Stimulated activated CD4-positive, alpha-beta T cell treated with anti-CD3 and anti-CD28 coated beads, Interleukin-4, amount 100 ng/mL, for 24 hours (primary cell): ENCODE data around the gene CSF2.
"Not testable (repeated sequence)": the region's sequence is repeated elsewhere in the genome, so short reads cannot be mapped to it uniquely, and the experiment has no call there.

Source experiments
- DNase-seq: peaks from one replicate; pipeline ENCODE4 v3.0.0-alpha.2; 2020

Gene CSF2

DNA sequence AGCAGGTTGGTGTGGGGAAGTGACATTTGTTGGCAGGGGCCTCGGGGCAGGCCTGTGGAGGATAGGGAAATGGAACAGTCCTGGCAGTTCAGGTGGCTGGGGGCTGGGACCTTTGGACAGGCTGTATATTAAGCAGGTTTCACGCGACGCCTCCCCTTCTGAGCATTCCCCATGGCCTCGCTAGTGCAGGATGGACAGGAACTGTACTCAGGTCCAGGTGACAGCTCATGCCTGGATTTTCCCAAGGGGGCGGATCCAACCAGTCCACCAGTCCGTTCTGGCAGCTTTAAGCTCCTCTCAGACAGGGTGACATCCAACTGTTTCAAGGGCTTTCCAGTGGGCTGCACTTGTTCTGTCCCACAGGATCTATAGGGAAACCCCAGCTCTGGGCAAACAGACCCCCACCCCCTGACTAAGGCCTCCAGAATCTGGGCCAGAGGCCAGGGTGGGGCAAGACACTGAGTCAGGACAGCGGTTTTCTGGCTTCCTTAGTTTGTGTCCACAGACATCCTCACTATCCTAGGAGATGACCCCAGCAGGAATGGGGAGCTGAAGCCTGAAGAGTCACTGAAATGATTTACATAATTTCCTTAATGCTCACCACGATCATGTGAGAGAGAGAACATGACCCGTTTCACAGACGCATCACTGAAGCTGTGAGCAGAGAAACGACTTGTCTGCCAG lies 20.9 kb downstream of the CSF2 start:
- DNase-seq = no peak

GRCh38 chr5:132095077-132095410 lies 21.5 kb downstream of the CSF2 start:
- DNase-seq = no peak

- no peak for DNase-seq
Measured at GRCh38 chr5:132095424-132095972, 21.9 kb downstream of the CSF2 start.

DNA sequence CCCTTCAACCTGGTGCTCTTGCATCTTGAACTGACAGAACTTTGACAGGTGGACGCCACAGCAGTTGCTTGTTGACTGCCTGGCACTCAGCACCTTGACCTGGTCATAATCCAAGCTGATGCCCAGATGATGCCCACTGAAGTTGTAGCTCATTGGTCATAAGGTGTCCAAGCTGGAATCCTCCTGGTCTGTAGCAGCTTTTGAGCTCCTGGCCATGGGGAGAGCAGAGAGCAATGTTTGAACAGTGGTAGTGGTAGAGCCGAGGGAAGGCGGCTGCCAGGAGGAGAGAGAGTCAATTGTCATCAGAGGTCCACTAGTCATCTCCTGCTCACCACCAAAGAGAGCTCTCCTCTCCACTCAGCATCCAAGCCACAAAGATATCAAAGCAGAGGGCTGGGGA lies 23.3 kb downstream of the CSF2 start:
- no peak for DNase-seq

GRCh38 chr5:132098151-132098594 lies 24.6 kb downstream of the CSF2 start:
- DNase-seq = peak; percentile 57

GRCh38 chr5:132098621-132099020 lies 25.0 kb downstream of the CSF2 start:
- no peak for DNase-seq

- peak; percentile 83 for DNase-seq
Measured at GRCh38 chr5:132099076-132099748, 25.6 kb downstream of the CSF2 start.

GRCh38 chr5:132099905-132100304 lies 26.3 kb downstream of the CSF2 start:
- peak; percentile 4 for DNase-seq

GRCh38 chr5:132100672-132101261 lies 27.2 kb downstream of the CSF2 start:
- DNase-seq = peak; percentile 44

DNA sequence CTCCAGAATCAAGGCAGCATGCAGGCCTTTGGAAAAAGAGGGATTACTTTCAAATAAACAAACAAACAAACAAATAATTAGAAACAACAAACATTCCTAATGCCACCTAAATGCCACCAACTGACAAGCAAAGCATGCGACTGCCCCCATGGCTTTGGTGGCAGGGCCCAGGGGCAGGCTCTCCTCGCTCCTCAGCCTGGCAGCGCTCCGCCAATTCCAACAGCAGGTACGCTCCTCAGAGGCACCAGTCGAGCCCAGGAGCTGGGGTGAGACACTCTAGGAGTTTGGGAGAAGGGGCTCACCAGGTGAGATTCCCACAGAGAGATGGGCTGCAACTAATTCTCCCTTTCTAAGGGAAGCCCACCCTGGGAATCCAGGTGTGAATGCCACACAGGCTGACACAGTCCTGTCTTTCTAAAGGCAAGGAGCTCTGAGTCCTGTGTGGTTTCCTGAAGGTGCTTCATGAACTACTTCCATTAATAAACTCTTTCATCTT lies 27.8 kb downstream of the CSF2 start:
- DNase-seq = no peak

- DNase-seq = peak; percentile 63
Measured at GRCh38 chr5:132102101-132102701, 28.6 kb downstream of the CSF2 start.

GRCh38 chr5:132102944-132103331 lies 29.3 kb downstream of the CSF2 start:
- DNase-seq = peak; percentile 4

- peak; percentile 82 for DNase-seq
Measured at GRCh38 chr5:132103332-132103951, 29.9 kb downstream of the CSF2 start.

DNA sequence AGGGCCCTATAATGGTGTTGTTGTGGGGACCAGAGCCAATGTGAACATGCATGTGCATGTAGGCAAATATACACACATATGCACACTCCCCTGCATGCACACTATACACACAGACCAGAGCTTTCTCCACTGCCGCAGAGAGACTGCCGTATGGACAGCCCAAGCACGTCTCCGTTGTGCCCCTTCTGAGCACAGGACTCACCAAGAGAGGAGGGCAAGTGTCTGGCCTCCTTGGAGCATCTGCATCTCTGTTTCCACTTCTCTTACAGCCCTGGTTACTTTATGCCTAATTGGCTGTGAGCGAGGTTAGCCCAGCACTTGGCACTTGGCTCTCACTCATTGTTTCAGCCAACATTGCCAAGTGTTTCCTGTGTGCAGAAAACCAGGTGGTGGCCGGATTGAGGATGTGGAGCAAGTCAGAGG lies 30.4 kb downstream of the CSF2 start:
- DNase-seq = no peak

- no peak for DNase-seq
Measured at GRCh38 chr5:132104556-132104955, 31.0 kb downstream of the CSF2 start.

DNA sequence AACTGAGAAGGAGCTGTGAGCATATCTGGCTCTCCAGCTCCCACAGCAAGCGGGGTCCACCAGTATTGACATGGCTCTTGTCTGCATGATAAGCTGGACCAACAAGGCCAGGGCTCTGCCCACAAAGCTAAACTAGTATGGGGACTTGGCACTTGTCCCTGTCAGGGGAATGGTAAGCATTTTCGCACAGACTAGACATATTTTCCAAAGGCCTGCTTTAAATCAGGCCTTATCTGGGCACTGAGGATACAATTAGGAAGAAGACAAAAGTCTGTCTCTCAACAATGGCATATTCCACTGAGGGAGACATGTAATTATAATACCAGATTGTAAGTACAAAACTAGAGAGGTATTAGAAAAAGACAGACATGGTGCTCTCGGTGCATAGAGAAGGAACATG lies 32.1 kb downstream of the CSF2 start:
- no peak for DNase-seq

DNA sequence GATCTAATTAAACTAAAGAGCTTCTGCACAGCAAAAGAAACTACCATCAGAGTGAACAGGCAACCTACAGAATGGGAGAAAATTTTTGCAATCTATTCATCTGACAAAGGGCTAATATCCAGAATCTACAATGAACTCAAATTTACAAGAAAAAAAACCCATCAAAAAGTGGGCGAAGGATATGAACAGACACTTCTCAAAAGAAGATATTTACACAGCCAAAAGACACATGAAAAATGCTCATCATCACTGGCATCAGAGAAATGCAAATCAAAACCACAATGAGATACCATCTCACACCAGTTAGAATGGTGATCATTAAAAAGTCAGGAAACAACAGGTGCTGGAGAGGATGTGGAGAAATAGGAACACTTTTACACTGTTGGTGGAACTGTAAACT lies 34.9 kb downstream of the CSF2 start:
- DNase-seq = not testable (repeated sequence)

DNA sequence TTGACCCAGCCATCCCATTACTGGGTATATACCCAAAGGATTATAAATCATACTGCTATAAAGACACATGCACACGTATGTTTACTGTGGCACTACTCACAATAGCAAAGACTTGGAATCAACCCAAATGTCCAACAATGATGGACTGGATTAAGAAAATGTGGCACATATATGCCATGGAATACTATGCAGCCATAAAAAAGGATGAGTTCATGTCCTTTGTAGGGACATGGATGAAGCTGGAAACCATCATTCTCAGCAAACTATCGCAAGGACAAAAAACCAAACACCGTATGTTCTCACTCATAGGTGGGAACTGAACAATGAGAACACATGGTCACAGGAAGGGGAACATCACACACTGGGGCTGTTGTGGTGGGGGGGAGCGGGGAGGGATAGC lies 35.4 kb downstream of the CSF2 start:
- DNase-seq = not testable (repeated sequence)

DNA sequence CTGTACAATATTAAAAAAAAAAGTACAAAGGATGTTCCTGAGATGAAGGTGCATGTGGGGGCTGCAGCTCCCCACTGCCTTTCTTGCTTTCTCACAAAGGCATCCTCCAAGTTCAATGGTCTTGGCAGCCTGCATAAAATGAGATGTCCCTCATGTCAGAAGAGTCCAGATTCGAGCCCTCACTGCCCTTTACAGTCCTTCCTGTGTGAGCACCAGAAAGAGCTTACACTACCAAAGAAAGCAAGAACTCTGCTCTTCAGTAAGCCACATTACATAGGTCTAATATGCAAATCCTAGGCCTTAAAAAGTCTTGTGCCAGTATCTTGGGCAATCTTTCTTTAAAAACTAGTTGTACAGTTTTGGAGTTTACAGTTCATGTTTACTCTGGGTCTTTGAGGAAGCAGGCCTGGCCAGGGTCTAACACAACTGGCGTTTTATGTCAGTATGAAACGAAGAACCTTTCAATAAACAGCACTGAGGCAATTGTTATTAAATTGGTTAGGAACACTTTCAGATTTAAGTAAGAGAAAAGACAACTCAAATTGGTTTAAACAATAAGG lies 36.0 kb downstream of the CSF2 start:
- DNase-seq = no peak

- DNase-seq = no peak
Measured at GRCh38 chr5:132110195-132110594, 36.6 kb downstream of the CSF2 start.

- DNase-seq = no peak
Measured at GRCh38 chr5:132110930-132111329, 37.3 kb downstream of the CSF2 start.

DNA sequence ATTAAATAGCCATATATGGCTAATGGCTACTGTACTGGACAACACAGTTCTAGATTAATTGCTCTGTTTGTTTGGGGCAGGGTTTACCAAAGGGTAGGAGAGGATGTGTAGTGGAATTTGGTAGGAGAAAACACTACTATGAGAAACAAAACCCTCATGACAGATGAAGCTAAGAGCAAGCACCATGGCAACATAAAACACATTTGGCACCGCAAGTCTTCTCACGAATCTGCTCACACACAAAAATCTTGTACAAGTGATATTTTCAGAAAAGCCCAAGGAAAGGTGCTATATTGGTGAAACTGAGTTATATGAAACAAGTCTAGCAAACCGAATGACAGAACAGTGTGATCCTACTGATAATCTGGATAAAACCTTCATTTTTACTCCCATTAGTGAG lies 38.5 kb downstream of the CSF2 start:
- DNase-seq = no peak
